H1 (cell line): ENCODE measurements around the gene ARAP2. TPM values are rescaled to one million over a fixed set of nuclear protein-coding genes. Genes with fewer than 3 reads are reported as not detected.

Experiments used
- CTCF ChIA-PET: fragments of 300-600 bp; sonication (Branson Sonifier 250); formaldehyde crosslinking; loops from one replicate; lab custom pipeline; 2021; ENCODE audit not compliant: partially characterized antibody; lab: Charles Lee
- POLR2A ChIA-PET: fragments of 300-600 bp; sonication (Branson Sonifier 250); formaldehyde crosslinking; loops from one replicate; lab custom pipeline; 2021; ENCODE audit warnings: inconsistent platforms; ENCODE audit not compliant: partially characterized antibody; lab: Charles Lee
- DNase-seq, 2 experiments: peaks; one replicate each; pipeline versions ENCODE4 v3.0.0 to v3.0.0-alpha.2; 2010 to 2022; ENCODE audit warnings: low spot score in 2 of 2, low read depth in 1 of 2, mixed read lengths in 1 of 2
- FAIRE-seq: peaks from 2 replicates; lab custom pipeline; 2011; peaks lifted over from hg19 to GRCh38; lab: Jason Lieb, UNC
- H2AFZ ChIP-seq: 2 replicates; pipeline ENCODE4 v1.8.1; 2012; ENCODE audit warnings: low read length, inconsistent platforms
- H2AK5ac ChIP-seq: 2 replicates; pipeline ENCODE4 v1.6.1; 2013; ENCODE audit warnings: low read depth, low read length
- H2BK120ac ChIP-seq: replicated peaks from 2 replicates; pipeline ENCODE3; 2013; ENCODE audit warnings: low read depth, low read length, inconsistent platforms
- H2BK12ac ChIP-seq: 2 replicates; pipeline ENCODE4 v1.6.1; 2013; ENCODE audit warnings: low read depth, low read length
- H2BK15ac ChIP-seq: 2 replicates; pipeline ENCODE4 v1.6.1; 2013; ENCODE audit warnings: low read length
- H2BK20ac ChIP-seq: 2 replicates; pipeline ENCODE4 v1.6.1; 2013; ENCODE audit warnings: low read length
- H2BK5ac ChIP-seq: 2 replicates; pipeline ENCODE4 v1.6.1; 2013; ENCODE audit warnings: low read depth, low read length
- H3K14ac ChIP-seq: 2 replicates; pipeline ENCODE4 v1.6.1; 2013; ENCODE audit warnings: inconsistent platforms; ENCODE audit not compliant: insufficient read length
- H3K18ac ChIP-seq: 2 replicates; pipeline ENCODE4 v1.6.1; 2013; ENCODE audit warnings: low read length; ENCODE audit errors: extremely low read depth
- H3K23ac ChIP-seq: 2 replicates; pipeline ENCODE4 v1.6.1; 2013; ENCODE audit warnings: inconsistent platforms; ENCODE audit not compliant: insufficient read length
- H3K23me2 ChIP-seq: 2 replicates; pipeline ENCODE4 v1.6.1; 2013; ENCODE audit warnings: low read depth, low read length
- H3K27ac ChIP-seq: 2 replicates; pipeline ENCODE4 v1.6.1; 2011; ENCODE audit warnings: low read depth, low read length, inconsistent platforms
- H3K27me3 ChIP-seq, 4 experiments: replicated peaks in 1 of 4; 1 replicate in 1 of 4; 2 replicates in 3 of 4; pipeline versions ENCODE4 v1.6.1 to v1.8.1; 2011 to 2013; ENCODE audit warnings: low read length in 3 of 4, mild to moderate bottlenecking in 3 of 4, inconsistent platforms in 2 of 4, mixed read lengths in 2 of 4, moderate library complexity in 1 of 4; ENCODE audit not compliant: control insufficient read depth in 3 of 4, insufficient read depth in 3 of 4; ENCODE audit errors: extremely low read depth in 1 of 4
- H3K36me3 ChIP-seq, 4 experiments: 2 replicates each; pipeline versions ENCODE4 v1.6.1 to v1.8.1; 2011 to 2013; ENCODE audit warnings: mild to moderate bottlenecking in 4 of 4, low read length in 3 of 4, moderate library complexity in 2 of 4, control low read depth in 1 of 4, inconsistent platforms in 1 of 4; ENCODE audit not compliant: insufficient read depth in 4 of 4, control insufficient read depth in 2 of 4
- H3K4ac ChIP-seq: replicated peaks from 2 replicates; pipeline ENCODE3; 2013; ENCODE audit warnings: low read length, low read depth, mixed read lengths, inconsistent platforms; ENCODE audit not compliant: insufficient read length
- H3K4me1 ChIP-seq, 4 experiments: replicated peaks in 1 of 4; 1 replicate in 1 of 4; 2 replicates in 3 of 4; pipeline versions ENCODE4 v1.6.1 to v1.8.1; 2011 to 2013; ENCODE audit warnings: low read length in 3 of 4, inconsistent platforms in 2 of 4, mixed read lengths in 1 of 4; ENCODE audit not compliant: insufficient read depth in 4 of 4, control insufficient read depth in 3 of 4
- H3K4me2 ChIP-seq, 2 experiments: 2 replicates each; pipeline versions ENCODE4 v1.6.1 to v1.8.1; 2011 to 2013; ENCODE audit warnings: low read depth in 2 of 2, low read length in 2 of 2, control low read depth in 1 of 2, inconsistent platforms in 1 of 2, mild to moderate bottlenecking in 1 of 2; ENCODE audit not compliant: insufficient read depth in 1 of 2
- H3K4me3 ChIP-seq, 4 experiments: fragments of 200-600, 300-600 bp in 1 of 4; sonication (generic), shearing (Covaris generic), sonication (Bioruptor Twin) in 1 of 4; 2 replicates each; pipeline versions ENCODE4 v1.5.1 to v1.8.1; 2011 to 2016; ENCODE audit warnings: low read length in 4 of 4, low read depth in 3 of 4, control low read depth in 2 of 4, inconsistent platforms in 2 of 4, mild to moderate bottlenecking in 2 of 4, mixed read lengths in 1 of 4, moderate library complexity in 1 of 4; ENCODE audit not compliant: insufficient read depth in 2 of 4; ENCODE audit errors: extremely low read depth in 1 of 4
- H3K56ac ChIP-seq: replicated peaks from 2 replicates; pipeline ENCODE3; 2013; ENCODE audit warnings: low read depth, mild to moderate bottlenecking, mixed read lengths, low read length, inconsistent platforms; ENCODE audit not compliant: insufficient read length
- H3K79me1 ChIP-seq: 2 replicates; pipeline ENCODE4 v1.6.1; 2013; ENCODE audit warnings: low read depth, low read length, control low read depth
- H3K79me2 ChIP-seq, 2 experiments: 2 replicates each; pipeline versions ENCODE4 v1.6.1 to v1.8.1; 2012 to 2013; ENCODE audit warnings: low read length in 2 of 2, mild to moderate bottlenecking in 2 of 2, inconsistent platforms in 1 of 2; ENCODE audit not compliant: insufficient read depth in 2 of 2, control insufficient read depth in 1 of 2
- H3K9ac ChIP-seq, 4 experiments: replicated peaks in 1 of 4; 1 replicate in 1 of 4; 2 replicates in 3 of 4; pipeline versions ENCODE4 v1.6.1 to v1.8.1; 2011 to 2013; ENCODE audit warnings: low read depth in 3 of 4, low read length in 3 of 4, control low read depth in 2 of 4, mild to moderate bottlenecking in 2 of 4, moderate library complexity in 2 of 4, inconsistent platforms in 1 of 4; ENCODE audit errors: extremely low read depth in 1 of 4
- H3K9me3 ChIP-seq, 2 experiments: 2 replicates each; pipeline versions ENCODE4 v1.6.1 to v1.8.1; 2012 to 2013; ENCODE audit warnings: mild to moderate bottlenecking in 2 of 2, moderate library complexity in 2 of 2, control low read depth in 1 of 2, inconsistent platforms in 1 of 2, low read depth in 1 of 2, low read length in 1 of 2, mixed read lengths in 1 of 2; ENCODE audit not compliant: insufficient read depth in 2 of 2
- H4K20me1 ChIP-seq, 2 experiments: replicated peaks in 1 of 2; 2 replicates each; pipeline versions ENCODE3 to v1.8.1; 2011 to 2013; ENCODE audit warnings: inconsistent platforms in 2 of 2, low read length in 2 of 2, mild to moderate bottlenecking in 1 of 2; ENCODE audit not compliant: insufficient read depth in 2 of 2, control insufficient read depth in 1 of 2
- H4K5ac ChIP-seq: 2 replicates; pipeline ENCODE4 v1.6.1; 2013; ENCODE audit warnings: low read length, low read depth, mixed read lengths, inconsistent platforms; ENCODE audit not compliant: insufficient read length
- H4K8ac ChIP-seq: 2 replicates; pipeline ENCODE4 v1.8.0; 2013; ENCODE audit warnings: mild to moderate bottlenecking, moderate library complexity, low read length, inconsistent platforms; ENCODE audit not compliant: insufficient read depth; ENCODE audit errors: extremely low read depth
- H4K91ac ChIP-seq: replicated peaks from 2 replicates; pipeline ENCODE3; 2013; ENCODE audit warnings: low read length, mixed read lengths, inconsistent platforms; ENCODE audit not compliant: insufficient read length
- ASH2L ChIP-seq: fragments of 200-600, 300-600 bp; sonication (generic); IDR thresholded peaks from one replicate; pipeline ENCODE4 v1.7.1; 2017; ENCODE audit warnings: low read length
- E2F6 ChIP-seq: IDR thresholded peaks from 2 replicates; pipeline ENCODE4 v1.6.1; 2012; ENCODE audit warnings: inconsistent platforms
- EGR1 ChIP-seq: IDR thresholded peaks from 2 replicates; pipeline ENCODE4 v1.6.1; 2011; ENCODE audit warnings: low read depth, low read length, borderline replicate concordance
- EP300 ChIP-seq, 2 experiments: IDR thresholded peaks; 1 replicate in 1 of 2; 2 replicates in 1 of 2; pipeline ENCODE4 v1.6.1; 2011 to 2012; ENCODE audit warnings: low read depth in 2 of 2, low read length in 2 of 2, mild to moderate bottlenecking in 2 of 2, borderline replicate concordance in 1 of 2, inconsistent platforms in 1 of 2, moderate library complexity in 1 of 2
- GABPA ChIP-seq: IDR thresholded peaks from 2 replicates; pipeline ENCODE4 v1.6.1; 2011; ENCODE audit warnings: mild to moderate bottlenecking, low read length, moderate library complexity, borderline replicate concordance; ENCODE audit not compliant: insufficient read depth
- NANOG ChIP-seq: IDR thresholded peaks from 2 replicates; pipeline ENCODE4 v1.6.1; 2011; ENCODE audit warnings: low read length, low read depth, mild to moderate bottlenecking, inconsistent platforms; ENCODE audit not compliant: insufficient read depth, poor library complexity, severe bottlenecking
- PHF8 ChIP-seq: fragments of 200-600 bp; sonication (generic); conservative IDR thresholded peaks from 2 replicates; pipeline ENCODE4 v1.7.1; 2012; ENCODE audit warnings: low read depth, mild to moderate bottlenecking, inconsistent platforms, low read length, moderate library complexity
- POLR2AphosphoS5 ChIP-seq: IDR thresholded peaks from 2 replicates; pipeline ENCODE4 v1.6.1; 2011; ENCODE audit warnings: low read depth, low read length
- RAD21 ChIP-seq, 2 experiments: IDR thresholded peaks in 1 of 2; conservative IDR thresholded peaks in 1 of 2; 2 replicates each; pipeline ENCODE4 v1.6.1; 2011; ENCODE audit warnings: low read depth in 2 of 2, low read length in 2 of 2, improper control_type of control experiment in 1 of 2, inconsistent platforms in 1 of 2, mild to moderate bottlenecking in 1 of 2, moderate library complexity in 1 of 2
- RXRA ChIP-seq: IDR thresholded peaks from 2 replicates; pipeline ENCODE4 v1.6.1; 2011; ENCODE audit warnings: low read depth, mild to moderate bottlenecking, low read length, moderate library complexity; ENCODE audit not compliant: insufficient read depth
- SAP30 ChIP-seq: fragments of 300-600 bp; sonication (generic); IDR thresholded peaks from 2 replicates; pipeline ENCODE4 v1.7.1; 2012; ENCODE audit warnings: low read length, moderate library complexity, mild to moderate bottlenecking, inconsistent platforms; ENCODE audit not compliant: insufficient read depth, insufficient replicate concordance
- SIN3A ChIP-seq, 2 experiments: IDR thresholded peaks in 1 of 2; conservative IDR thresholded peaks in 1 of 2; 2 replicates each; pipeline ENCODE4 v1.6.1; 2011 to 2012; ENCODE audit warnings: low read length in 2 of 2, improper control_type of control experiment in 1 of 2, low read depth in 1 of 2, mild to moderate bottlenecking in 1 of 2
- SIRT6 ChIP-seq: IDR thresholded peaks from one replicate; pipeline ENCODE4 v1.7.1; 2012; ENCODE audit warnings: low read length, inconsistent platforms
- WGBS, 2 experiments: shearing (Covaris generic) in 1 of 2; methylation state at CpG; one replicate each; pipeline versions ENCODE4 v1.1.6 to v1.1.7; 2013 to 2015; ENCODE audit warnings: low lambda C conversion rate in 2 of 2, mixed read lengths in 2 of 2, inconsistent platforms in 1 of 2, low coverage in 1 of 2, missing lambda C conversion rate in 1 of 2; ENCODE audit not compliant: insufficient replicate concordance in 2 of 2, insufficient coverage in 1 of 2, insufficient read length in 1 of 2; ENCODE audit errors: extremely low coverage in 1 of 2, missing lambda C conversion rate in 1 of 2; 5-methylcytosine and 5-hydroxymethylcytosine counted together
- polyA plus RNA-seq, 7 experiments: library from polyadenylated mRNA; depleted of rRNA in 3 of 7; stranded (reverse) in 5 of 7; unstranded in 2 of 7; fragments of >200 nt in 5 of 7; fragments of 200-250 nt in 2 of 7; gene quantifications; 1 replicate in 5 of 7; 2 replicates in 1 of 7; 4 replicates in 1 of 7; pipeline versions ENCODE4 v1.2.1 to v1.2.3, GENCODE V29; 2011 to 2013; ENCODE audit warnings: missing spikeins in 2 of 7, mixed read lengths in 2 of 7
- total RNA-seq: library from RNA; stranded (reverse); fragmentation: NEBNext Ultra II Directional; extraction: Animal tissue kit (Norgen Biotek cat#: 25700); gene quantifications from 2 replicates; pipeline ENCODE4 v1.2.1, GENCODE V29; 2021

The ARAP2 gene
- total and polyA plus RNA-seq, 2 of the 8 experiments (the other 6 are each of a cell fraction or from before 2014, with no cell fraction given) = 0.15 to 2.3 TPM

GRCh38 chr4:36215627-36216026 lies 28.7 kb downstream of the ARAP2 start:
- WGBS, 2 experiments = 90% methylated on average over 3 of the region's 3 CpGs; no CpG with 5 or more reads in 1 of the 2 experiments
- no peak overlapping the region for H4K8ac ChIP-seq
- DNase-seq (no peak), FAIRE-seq (no peak)
- H2AK5ac ChIP-seq = no peak overlapping the region
- H4K91ac ChIP-seq = no peak overlapping the region
- no peak overlapping the region for H4K5ac ChIP-seq
- H2AFZ ChIP-seq = no peak overlapping the region
- no peak overlapping the region for H2BK5ac ChIP-seq
- no peaks in the 10 kb centered on the region for H3K79me2 ChIP-seq
- ChIA-PET CTCF (interaction anchor here (0.8 kb wide), 1 partner anchor 17 kb away, joined by 3 read pairs; no protein-coding TSS in a partner anchor), POLR2A (no interaction called here)
- H3K4me3 ChIP-seq = no peak overlapping the region
- no peak overlapping the region for H3K14ac ChIP-seq
- no peak overlapping the region for H3K56ac ChIP-seq
- no peak overlapping the region for H3K4ac ChIP-seq
- no peak overlapping the region for H3K4me2 ChIP-seq
- H4K20me1 ChIP-seq = no peaks in the 10 kb centered on the region
- no peaks in the 10 kb centered on the region for H3K9me3 ChIP-seq
- no peaks in the 10 kb centered on the region for H3K36me3 ChIP-seq
- no peaks in the 10 kb centered on the region for H3K27me3 ChIP-seq
- no peaks in the 10 kb centered on the region for H3K79me1 ChIP-seq
- no peak overlapping the region for H2BK20ac ChIP-seq
- no peaks in the 10 kb centered on the region for H3K23me2 ChIP-seq
- no peak overlapping the region for H3K23ac ChIP-seq
- H2BK12ac ChIP-seq = no peak overlapping the region
- no peak overlapping the region for H3K18ac ChIP-seq
- no peak overlapping the region for H2BK120ac ChIP-seq
- no peaks in the 10 kb centered on the region for H3K4me1 ChIP-seq
- no peak overlapping the region for H3K27ac ChIP-seq
- H3K9ac ChIP-seq = no peak overlapping the region
- no peak overlapping the region for H2BK15ac ChIP-seq
- no peak for TF ChIP-seq ASH2L
- TF ChIP-seq NANOG = no peak
- TF ChIP-seq RXRA = no peak
- TF ChIP-seq SIRT6 = no peak
- TF ChIP-seq RAD21 (IDR thresholded peaks at IDR 0.05 in 1 of 2, conservative IDR thresholded peaks at IDR 0.05 in 1 of 2; ENCODE audit: low read depth in 2 of 2, low read length in 2 of 2) = no peak
- no peak for TF ChIP-seq SIN3A (conservative IDR thresholded peaks at IDR 0.05 in 1 of 2, IDR thresholded peaks at IDR 0.05 in 1 of 2; ENCODE audit: low read depth in 1 of 2, low read length in 2 of 2)
- TF ChIP-seq POLR2AphosphoS5 = no peak
- no peak for TF ChIP-seq EP300 (IDR thresholded peaks at IDR 0.05; ENCODE audit: borderline replicate concordance in 1 of 2, low read depth in 2 of 2, low read length in 2 of 2)
- TF ChIP-seq SAP30 = no peak
- TF ChIP-seq E2F6 = no peak
- no peak for TF ChIP-seq PHF8
- no peak for TF ChIP-seq GABPA
- TF ChIP-seq EGR1 = no peak
